ENCODE measurements around the gene CDC5L. TPM values are rescaled to one million over a fixed set of nuclear protein-coding genes. Genes with fewer than 3 reads are reported as not detected.

CDC5L gene
- polyA plus RNA-seq, 3 donors: 4.9 to 10.2 (median 7.4) TPM

- Mint-ChIP-seq H3K27me3 (ENCODE audit: low read depth in 3 of 3) (peaks cover 0 to 2% (median 0%) of the 10 kb centered on the region in 3 donors), H3K4me3 (no peak overlapping the region), H3K9me3 (peaks cover 6 to 16% (median 9%) of the 10 kb centered on the region in 7 donors), H3K27ac (no peak overlapping the region), H3K36me3 (no peaks in the 10 kb centered on the region), H3K4me1 (no peaks in the 10 kb centered on the region)
- no peaks in the 10 kb centered on the region for H3K4me1 ChIP-seq (ENCODE audit: control insufficient read depth in 1 of 2, insufficient read depth in 2 of 2, low read length in 2 of 2)
- peaks cover 10 to 11% of the 10 kb centered on the region in 2 donors for H3K9me3 ChIP-seq (replicated peaks in 1 of 2; ENCODE audit: control insufficient read depth in 1 of 2, insufficient read depth in 1 of 2, low read length in 2 of 2)
- H3K4me2 ChIP-seq (replicated peaks; ENCODE audit: extremely low read depth, low read length, poor library complexity, severe bottlenecking): no peak overlapping the region
- H4K20me1 ChIP-seq (ENCODE audit: insufficient read depth, low read length): no peaks in the 10 kb centered on the region
- no peaks in the 10 kb centered on the region for H3K27me3 ChIP-seq (ENCODE audit: control insufficient read depth in 2 of 2, insufficient read depth in 2 of 2, low read length in 2 of 2)
- no peak overlapping the region for H3K9ac ChIP-seq (ENCODE audit: insufficient read depth, low read length, poor library complexity, severe bottlenecking)
- H3K36me3 ChIP-seq (replicated peaks in 1 of 2; ENCODE audit: control insufficient read depth in 1 of 2, insufficient read depth in 2 of 2, low read length in 2 of 2): no peaks in the 10 kb centered on the region
- H3K79me2 ChIP-seq (ENCODE audit: insufficient read depth, low read length): no peaks in the 10 kb centered on the region
- TF ChIP-seq CTCF (IDR thresholded peaks at IDR 0.05): no peak
- DNase-seq: no peak
- no peak overlapping the region for H2AFZ ChIP-seq (ENCODE audit: insufficient read depth, low read depth, low read length, poor library complexity, severe bottlenecking)
- no peak overlapping the region for H3K4me3 ChIP-seq (replicated peaks in 1 of 3; ENCODE audit: low read depth in 2 of 3, low read length in 3 of 3)
- H3K27ac ChIP-seq (ENCODE audit: low read depth in 1 of 2, low read length in 2 of 2): no peak overlapping the region
- intact Hi-C loops (cut with micrococcal nuclease): no loop called here
- WGBS (ENCODE audit: insufficient coverage): 100% methylated on average over 1 of the region's 4 CpGs
These were observed 31.9 kb upstream of the CDC5L start for GRCh38 chr6:44355640-44356039.

GRCh38 chr6:44356487-44356886 is 31.0 kb upstream of the CDC5L start:
- Histone ChIP-seq H3K9ac (ENCODE audit: insufficient read depth, low read length, poor library complexity, severe bottlenecking) (no peak overlapping the region), H3K4me2 (replicated peaks; ENCODE audit: extremely low read depth, low read length, poor library complexity, severe bottlenecking) (no peak overlapping the region), H3K27ac (ENCODE audit: low read depth in 1 of 2, low read length in 2 of 2) (no peak overlapping the region), H4K20me1 (ENCODE audit: insufficient read depth, low read length) (no peaks in the 10 kb centered on the region), H3K36me3 (replicated peaks in 1 of 2; ENCODE audit: control insufficient read depth in 1 of 2, insufficient read depth in 2 of 2, low read length in 2 of 2) (no peaks in the 10 kb centered on the region), H3K4me1 (ENCODE audit: control insufficient read depth in 1 of 2, insufficient read depth in 2 of 2, low read length in 2 of 2) (no peaks in the 10 kb centered on the region), H3K4me3 (replicated peaks in 1 of 3; ENCODE audit: low read depth in 2 of 3, low read length in 3 of 3) (no peak overlapping the region), H3K27me3 (ENCODE audit: control insufficient read depth in 2 of 2, insufficient read depth in 2 of 2, low read length in 2 of 2) (no peaks in the 10 kb centered on the region), H3K79me2 (ENCODE audit: insufficient read depth, low read length) (no peaks in the 10 kb centered on the region), H3K9me3 (replicated peaks in 1 of 2; ENCODE audit: control insufficient read depth in 1 of 2, insufficient read depth in 1 of 2, low read length in 2 of 2) (peaks cover 10 to 11% of the 10 kb centered on the region in 2 donors), H2AFZ (ENCODE audit: insufficient read depth, low read depth, low read length, poor library complexity, severe bottlenecking) (no peak overlapping the region)
- WGBS (ENCODE audit: insufficient coverage): no CpG with 5 or more reads among the region's 1 CpG
- no peak overlapping the region for H3K4me3 Mint-ChIP-seq
- H3K9me3 Mint-ChIP-seq: peaks cover 6 to 16% (median 9%) of the 10 kb centered on the region in 7 donors
- H3K4me1 Mint-ChIP-seq: no peaks in the 10 kb centered on the region
- no peak for DNase-seq
- no peak for TF ChIP-seq CTCF (IDR thresholded peaks at IDR 0.05)
- H3K27ac Mint-ChIP-seq: peak overlapping the region in 1 of 7 donors; percentile 31
- H3K36me3 Mint-ChIP-seq: no peaks in the 10 kb centered on the region
- H3K27me3 Mint-ChIP-seq (ENCODE audit: low read depth in 3 of 3): peaks cover 0 to 2% (median 0%) of the 10 kb centered on the region in 3 donors
- intact Hi-C loops (cut with micrococcal nuclease): no loop called here
